ENCODE measurements around the gene TTC27.

TTC27 gene

DNA sequence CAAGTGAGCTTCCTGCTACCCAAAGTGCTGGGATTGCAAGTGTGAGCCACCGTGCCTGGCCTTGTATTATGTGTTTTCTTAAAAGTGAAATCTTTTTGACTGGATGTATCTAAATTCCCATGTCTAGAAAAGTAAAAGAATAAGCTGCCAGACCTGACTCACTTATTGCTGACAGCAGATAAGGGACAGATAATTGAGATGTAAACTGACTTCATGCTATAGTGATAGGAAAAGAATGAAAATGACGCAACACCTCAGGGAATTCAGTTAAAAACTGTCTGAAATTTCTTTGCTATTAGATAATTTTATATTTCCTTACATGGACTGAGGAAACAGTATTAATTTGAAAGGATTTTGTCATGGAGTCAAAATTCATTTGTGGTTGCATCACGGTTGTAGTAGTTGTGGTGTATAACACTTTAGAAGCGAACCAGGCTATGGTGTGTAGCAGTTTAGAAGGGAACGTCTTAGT lies 19.4 kb downstream of the TTC27 start:
- H3K9me3 ChIP-seq (ENCODE audit: insufficient read depth, low read length, severe bottlenecking): no peaks in the 10 kb centered on the region

DNA sequence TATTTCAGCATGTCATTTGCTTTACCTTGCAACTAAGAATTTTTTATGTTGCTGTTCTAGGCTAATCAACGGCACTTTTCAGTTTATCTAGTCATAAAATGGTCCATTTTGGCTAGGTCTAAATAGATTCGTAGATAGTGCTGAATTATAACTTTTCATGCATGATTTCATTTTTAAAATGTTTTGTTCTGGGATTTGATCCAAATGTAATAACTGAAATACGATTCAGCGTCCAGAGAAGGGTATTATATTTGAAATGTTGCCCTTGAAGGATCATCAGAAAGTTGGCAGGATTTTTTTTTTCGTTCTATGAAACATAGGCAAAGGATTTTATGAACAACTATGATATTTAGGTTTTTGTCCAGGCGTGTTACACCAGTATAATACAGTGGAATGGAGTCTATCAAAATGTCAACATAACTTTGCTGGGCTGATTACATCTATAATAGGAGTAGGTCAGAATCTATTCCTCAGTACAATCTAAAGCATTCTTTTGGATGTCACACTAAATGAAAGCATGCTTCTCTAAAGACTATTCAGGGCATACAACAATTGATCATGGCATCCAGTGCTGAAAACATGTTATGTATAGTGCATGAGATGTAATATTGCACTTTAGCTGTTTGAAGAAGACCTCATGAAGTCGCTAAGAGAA lies 24.8 kb downstream of the TTC27 start:
- Histone ChIP-seq H3K27ac (ENCODE audit: low read length) (no peak overlapping the region), H3K36me3 (ENCODE audit: insufficient read depth, low read length) (peaks cover 54% of the 10 kb centered on the region), H2AFZ (ENCODE audit: low read depth, low read length) (no peak overlapping the region), H3K4me2 (ENCODE audit: insufficient read depth, low read length) (no peak overlapping the region), H4K20me1 (ENCODE audit: insufficient read depth, low read length) (no peaks in the 10 kb centered on the region), H3K27me3 (ENCODE audit: insufficient read depth, low read length, poor library complexity) (no peaks in the 10 kb centered on the region), H3K4me1 (ENCODE audit: insufficient read depth, low read length) (no peaks in the 10 kb centered on the region), H3K9me3 (ENCODE audit: insufficient read depth, low read length, severe bottlenecking) (no peaks in the 10 kb centered on the region), H3K4me3 (ENCODE audit: low read depth in 1 of 2, low read length in 2 of 2) (no peak overlapping the region), H3K9ac (ENCODE audit: low read depth, low read length) (no peak overlapping the region), H3K79me2 (ENCODE audit: insufficient read depth, low read length) (no peaks in the 10 kb centered on the region)
- no peak for DNase-seq
- ATAC-seq (ENCODE audit: insufficient read depth, low read depth): no peak
- TF ChIP-seq EZH2 (IDR thresholded peaks at IDR 0.05; ENCODE audit: borderline replicate concordance, low read depth, low read length, severe bottlenecking): no peak
- TF ChIP-seq, protein P1, sequence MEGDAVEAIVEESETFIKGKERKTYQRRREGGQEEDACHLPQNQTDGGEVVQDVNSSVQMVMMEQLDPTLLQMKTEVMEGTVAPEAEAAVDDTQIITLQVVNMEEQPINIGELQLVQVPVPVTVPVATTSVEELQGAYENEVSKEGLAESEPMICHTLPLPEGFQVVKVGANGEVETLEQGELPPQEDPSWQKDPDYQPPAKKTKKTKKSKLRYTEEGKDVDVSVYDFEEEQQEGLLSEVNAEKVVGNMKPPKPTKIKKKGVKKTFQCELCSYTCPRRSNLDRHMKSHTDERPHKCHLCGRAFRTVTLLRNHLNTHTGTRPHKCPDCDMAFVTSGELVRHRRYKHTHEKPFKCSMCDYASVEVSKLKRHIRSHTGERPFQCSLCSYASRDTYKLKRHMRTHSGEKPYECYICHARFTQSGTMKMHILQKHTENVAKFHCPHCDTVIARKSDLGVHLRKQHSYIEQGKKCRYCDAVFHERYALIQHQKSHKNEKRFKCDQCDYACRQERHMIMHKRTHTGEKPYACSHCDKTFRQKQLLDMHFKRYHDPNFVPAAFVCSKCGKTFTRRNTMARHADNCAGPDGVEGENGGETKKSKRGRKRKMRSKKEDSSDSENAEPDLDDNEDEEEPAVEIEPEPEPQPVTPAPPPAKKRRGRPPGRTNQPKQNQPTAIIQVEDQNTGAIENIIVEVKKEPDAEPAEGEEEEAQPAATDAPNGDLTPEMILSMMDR (IDR thresholded peaks at IDR 0.05; ENCODE audit: borderline replicate concordance, extremely low read depth, low read length, poor library complexity, severe bottlenecking): no peak

More for the DNA sequence above, 19.4 kb downstream of the TTC27 start:
- Histone ChIP-seq H3K4me3 (ENCODE audit: low read depth in 1 of 2, low read length in 2 of 2) (no peak overlapping the region), H3K27me3 (ENCODE audit: insufficient read depth, low read length, poor library complexity) (no peaks in the 10 kb centered on the region), H3K79me2 (ENCODE audit: insufficient read depth, low read length) (no peaks in the 10 kb centered on the region), H4K20me1 (ENCODE audit: insufficient read depth, low read length) (no peaks in the 10 kb centered on the region), H3K27ac (ENCODE audit: low read length) (no peak overlapping the region), H3K36me3 (ENCODE audit: insufficient read depth, low read length) (peaks cover 54% of the 10 kb centered on the region), H3K4me2 (ENCODE audit: insufficient read depth, low read length) (no peak overlapping the region), H2AFZ (ENCODE audit: low read depth, low read length) (no peak overlapping the region), H3K9ac (ENCODE audit: low read depth, low read length) (no peak overlapping the region), H3K4me1 (ENCODE audit: insufficient read depth, low read length) (no peaks in the 10 kb centered on the region)
- DNase-seq (no peak), ATAC-seq (ENCODE audit: insufficient read depth, low read depth) (no peak)
- TF ChIP-seq, protein P1 (IDR thresholded peaks at IDR 0.05; ENCODE audit: borderline replicate concordance, extremely low read depth, low read length, poor library complexity, severe bottlenecking): no peak
- TF ChIP-seq EZH2 (IDR thresholded peaks at IDR 0.05; ENCODE audit: borderline replicate concordance, low read depth, low read length, severe bottlenecking): no peak

DNA sequence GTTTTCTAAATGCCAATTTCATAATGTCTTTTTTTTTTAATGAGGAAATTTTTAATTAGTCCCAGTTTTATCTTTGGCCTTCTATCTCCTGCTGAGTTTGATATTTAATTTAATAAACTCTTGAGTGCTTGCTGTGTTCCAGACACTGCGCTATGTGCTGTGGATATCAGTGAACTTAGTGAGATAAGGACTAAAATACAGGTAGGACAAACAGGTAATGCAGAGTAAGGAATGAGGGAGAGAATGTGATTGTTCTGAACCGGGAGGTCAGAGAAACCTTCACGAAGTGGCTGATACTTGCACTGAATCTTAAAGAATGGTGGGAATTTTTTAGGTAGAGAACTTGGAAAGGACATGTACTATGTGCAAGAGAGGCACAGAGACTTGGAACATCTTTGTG lies 28.2 kb downstream of the TTC27 start:
- Histone ChIP-seq H3K27ac (ENCODE audit: low read length) (no peak overlapping the region), H2AFZ (ENCODE audit: low read depth, low read length) (no peak overlapping the region), H3K79me2 (ENCODE audit: insufficient read depth, low read length) (peaks cover 2% of the 10 kb centered on the region; the same call in 1 of the 2 replicates), H3K36me3 (ENCODE audit: insufficient read depth, low read length) (peaks cover 41% of the 10 kb centered on the region; the same call in 1 of the 2 replicates), H3K9me3 (ENCODE audit: insufficient read depth, low read length, severe bottlenecking) (no peaks in the 10 kb centered on the region), H3K4me3 (ENCODE audit: low read depth in 1 of 2, low read length in 2 of 2) (no peak overlapping the region), H3K9ac (ENCODE audit: low read depth, low read length) (no peak overlapping the region), H4K20me1 (ENCODE audit: insufficient read depth, low read length) (no peaks in the 10 kb centered on the region), H3K4me2 (ENCODE audit: insufficient read depth, low read length) (no peak overlapping the region), H3K27me3 (ENCODE audit: insufficient read depth, low read length, poor library complexity) (no peaks in the 10 kb centered on the region), H3K4me1 (ENCODE audit: insufficient read depth, low read length) (no peaks in the 10 kb centered on the region)
- TF ChIP-seq, protein P1 (IDR thresholded peaks at IDR 0.05; ENCODE audit: borderline replicate concordance, extremely low read depth, low read length, poor library complexity, severe bottlenecking): no peak
- no peak for TF ChIP-seq EZH2 (IDR thresholded peaks at IDR 0.05; ENCODE audit: borderline replicate concordance, low read depth, low read length, severe bottlenecking)
- no peak for ATAC-seq (ENCODE audit: insufficient read depth, low read depth)
- DNase-seq: no peak

Data from DND-41 (cell line).